IPS DF 4.7 (cell line): Measurements from ENCODE around the gene POM121.
"Not testable (repeated sequence)": the region's sequence is repeated elsewhere in the genome, so short reads cannot be mapped to it uniquely, and the experiment has no call there.

Experiments
- DNase-seq: peaks from one replicate; pipeline ENCODE4 v3.0.0-alpha.2; 2013; ENCODE audit warnings: low spot score; ENCODE audit errors: extremely low read depth

Gene POM121

DNA sequence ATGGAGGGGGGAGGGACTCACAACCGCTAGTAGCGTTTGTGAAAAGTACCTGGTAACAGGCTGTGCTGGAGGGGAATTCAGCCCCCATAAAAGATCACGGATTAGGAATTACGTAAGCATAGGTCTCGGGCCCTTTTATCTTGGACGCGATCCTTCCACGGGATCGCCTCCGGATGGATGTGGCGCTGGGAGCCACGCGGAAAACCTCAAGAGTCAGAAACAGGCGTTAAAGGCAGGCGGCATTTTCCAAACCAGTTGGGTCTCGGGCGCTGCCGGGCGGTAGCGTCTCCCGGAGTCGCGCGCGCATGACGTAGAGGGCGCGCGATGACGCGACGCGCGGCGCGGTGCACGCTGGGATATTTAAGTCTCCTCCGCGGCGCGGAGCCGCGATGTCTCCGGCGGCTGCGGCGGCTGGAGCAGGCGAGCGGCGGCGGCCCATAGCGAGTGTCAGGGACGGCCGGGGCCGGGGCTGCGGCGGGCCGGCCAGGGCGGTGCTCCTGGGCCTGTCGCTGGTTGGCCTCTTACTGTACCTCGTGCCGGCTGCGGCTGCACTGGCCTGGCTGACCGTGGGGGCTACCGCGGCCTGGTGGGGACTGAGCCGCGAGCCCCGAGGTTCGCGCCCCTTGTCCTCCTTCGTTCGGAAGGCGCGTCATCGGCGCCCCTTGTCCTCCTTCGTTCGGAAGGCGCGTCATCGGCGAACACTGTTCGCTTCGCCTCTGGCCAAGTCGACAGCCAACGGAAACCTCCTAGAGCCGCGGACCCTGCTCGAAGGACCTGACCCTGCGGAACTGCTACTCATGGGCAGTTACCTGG is at the start of gene POM121:
Gene POM121 (plus strand): TSS at position 363 of the 813 bp plus-strand sequence. CDS start 27 bp downstream, at position 390.
- no peak for DNase-seq

DNA sequence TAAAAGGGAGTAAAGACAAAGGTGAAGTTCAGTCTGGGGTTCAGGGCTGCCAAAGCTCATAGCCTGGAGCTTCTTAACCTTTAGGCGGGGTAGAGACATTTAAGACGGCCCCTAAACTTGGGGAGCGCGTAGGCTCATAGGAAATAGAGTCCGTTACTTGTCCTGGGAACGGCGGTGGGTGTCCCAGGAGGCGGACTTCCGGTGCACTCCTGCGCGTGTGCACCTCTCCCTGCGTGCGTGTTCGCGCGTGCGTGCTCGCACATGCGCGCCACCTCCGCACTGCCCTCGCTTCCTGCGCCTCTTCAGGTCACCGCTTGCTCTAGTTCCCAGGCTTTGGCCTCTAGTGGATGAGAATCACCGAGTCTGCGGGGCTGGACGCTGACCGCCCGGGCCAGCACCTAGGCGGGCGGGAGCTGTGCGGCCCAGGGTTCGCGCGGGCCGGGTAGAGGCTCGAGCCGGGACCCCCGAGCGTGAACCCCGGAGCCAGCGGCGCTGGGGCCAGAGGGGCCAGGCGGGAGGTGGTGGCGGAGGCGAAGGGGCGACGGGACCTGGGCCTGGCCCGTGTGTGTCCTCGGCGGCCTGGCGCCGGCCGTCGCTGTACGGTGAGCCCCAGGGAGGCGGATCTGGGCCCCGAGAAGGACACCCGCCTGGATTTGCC is 45.7 kb upstream of the POM121 start:
- DNase-seq: peak; percentile 62

GRCh38 chr7:72879737-72880215 is 45.1 kb upstream of the POM121 start:
- DNase-seq: not testable (repeated sequence)

DNA sequence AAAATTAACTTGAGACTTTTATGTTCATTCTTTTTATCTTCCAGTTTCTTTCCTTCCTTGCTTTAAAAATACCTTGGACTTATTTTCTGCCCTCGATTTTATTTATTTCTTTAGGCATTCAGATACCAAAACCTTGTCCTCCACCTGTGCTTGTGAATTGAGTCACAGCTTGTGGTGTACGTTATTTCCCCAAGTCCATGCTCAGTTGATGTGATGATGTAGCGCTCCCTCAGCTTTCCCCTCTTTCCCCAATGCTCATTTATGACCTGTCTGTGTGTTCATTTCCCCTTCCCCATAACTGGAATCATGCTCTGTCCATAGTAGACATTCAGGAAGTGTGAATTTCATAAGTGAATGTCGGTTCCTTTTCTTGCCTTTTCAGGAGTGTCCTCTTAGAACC is 33.1 kb upstream of the POM121 start:
- not testable (repeated sequence) for DNase-seq

DNA sequence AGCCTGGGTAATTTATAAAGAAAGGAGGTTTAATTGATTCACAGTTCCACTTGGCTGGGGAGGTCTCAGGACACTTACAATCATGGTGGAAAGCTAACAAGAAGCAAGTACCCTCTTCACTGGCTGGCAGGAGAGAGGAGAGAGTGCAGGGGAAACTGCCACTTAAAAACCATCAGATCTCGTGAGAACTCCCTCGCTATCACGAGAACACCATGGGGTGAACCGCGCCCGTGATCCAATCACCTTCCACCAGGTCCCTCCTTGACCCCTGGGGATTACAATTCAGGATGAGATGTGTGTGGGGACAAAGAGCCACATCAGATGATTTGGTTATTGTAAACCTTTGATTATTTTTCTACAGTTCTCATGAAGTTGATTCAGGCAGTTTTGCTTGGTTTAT is 20.2 kb upstream of the POM121 start:
- DNase-seq: not testable (repeated sequence)

- not testable (repeated sequence) for DNase-seq
Measured at GRCh38 chr7:72908422-72908821, 16.5 kb upstream of the POM121 start.

DNA sequence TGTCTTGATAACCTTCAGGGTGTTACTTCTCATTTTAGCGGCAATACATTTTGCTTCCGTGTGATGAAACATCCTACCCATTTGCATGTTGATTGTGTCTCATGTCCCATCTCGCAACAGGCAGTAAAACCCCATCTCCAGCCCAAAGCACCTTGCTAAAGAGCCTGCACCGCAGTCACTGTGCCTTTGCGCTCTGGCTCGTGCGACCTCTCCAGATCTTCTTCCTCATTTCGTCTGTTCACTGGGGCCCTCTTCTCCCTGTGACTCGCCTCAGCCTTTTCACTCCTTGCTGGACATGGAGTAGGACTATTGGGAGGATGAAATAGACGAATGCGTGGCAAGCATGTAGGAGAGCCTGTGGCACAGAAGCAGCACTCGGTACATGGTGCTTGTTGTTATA is 13.5 kb upstream of the POM121 start:
- DNase-seq: not testable (repeated sequence)

DNA sequence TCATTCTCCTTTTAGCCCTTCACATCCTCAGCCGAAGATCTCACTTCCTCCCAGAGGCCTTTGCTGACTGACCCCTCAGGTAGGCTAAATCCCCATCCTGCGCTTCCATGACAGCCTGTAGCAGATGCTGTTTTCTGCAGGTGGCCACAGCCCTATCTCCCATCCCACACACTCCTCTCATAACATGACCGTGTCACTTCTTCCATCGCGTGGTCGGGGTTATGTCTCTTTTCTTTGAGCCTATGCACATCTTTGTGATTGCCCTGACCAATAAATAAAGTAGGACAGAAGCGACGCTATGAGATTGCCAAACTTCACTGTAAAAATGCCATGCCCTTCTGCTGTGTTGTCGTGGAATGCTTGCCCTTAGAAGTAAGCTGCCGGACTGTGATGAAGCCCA is 11.1 kb upstream of the POM121 start:
- not testable (repeated sequence) for DNase-seq

GRCh38 chr7:72914756-72915525 is 10.0 kb upstream of the POM121 start:
- DNase-seq: not testable (repeated sequence)

DNA sequence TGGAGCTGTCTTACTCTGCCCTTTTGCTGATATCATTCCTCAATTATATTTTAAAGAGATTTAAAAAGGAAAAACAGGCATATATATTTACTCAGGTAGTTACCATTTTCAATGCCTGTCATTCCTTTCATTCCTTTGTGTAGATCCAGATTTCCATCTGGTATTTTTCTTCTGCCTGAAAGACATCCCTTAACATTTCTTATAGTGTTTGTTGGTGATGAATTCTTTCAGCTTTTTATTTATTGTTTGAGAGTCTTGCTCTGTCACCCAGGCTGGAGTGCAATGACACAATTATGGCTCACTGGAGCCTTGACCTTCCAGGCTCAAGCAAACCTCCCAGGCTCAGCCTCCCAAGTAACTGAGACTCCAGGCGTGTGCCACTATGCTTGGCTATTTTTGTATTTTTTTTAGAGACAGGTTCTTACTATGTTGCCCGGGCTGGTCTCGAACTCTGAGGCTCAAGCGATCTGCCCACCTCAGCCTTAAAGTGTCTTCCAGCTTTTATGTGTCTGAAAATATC is 5.6 kb upstream of the POM121 start:
- no peak for DNase-seq

- no peak for DNase-seq
Measured at GRCh38 chr7:72924386-72924732, 536 bp upstream of the POM121 start.

DNA sequence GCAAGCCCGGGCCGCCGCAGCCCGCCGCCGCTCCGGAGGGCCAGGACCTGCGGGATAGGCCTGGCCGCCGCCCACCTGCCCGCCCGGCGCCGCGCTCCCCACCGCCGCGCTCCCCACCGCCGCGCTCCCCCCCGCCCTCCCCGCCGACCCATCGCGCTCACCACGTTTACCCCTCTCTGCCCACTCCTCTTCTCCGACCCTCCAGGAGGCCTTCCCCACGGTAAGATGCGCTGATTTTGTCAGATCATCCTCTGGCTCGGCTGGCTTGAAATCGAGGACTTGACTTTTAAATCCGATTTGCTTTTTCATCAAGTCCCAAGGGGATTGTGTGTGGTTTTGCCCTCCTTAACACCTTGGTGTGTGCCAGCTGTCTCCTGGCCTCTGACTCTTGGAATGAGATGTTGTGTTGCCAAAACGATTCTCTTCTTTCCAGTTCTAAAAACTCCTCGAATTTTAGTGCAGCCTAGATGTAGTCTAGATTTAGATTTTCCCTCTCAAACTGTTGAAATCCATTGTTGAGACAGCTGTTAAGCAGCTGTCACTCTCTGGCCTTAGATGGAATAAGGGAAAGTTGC is 738 bp downstream of the POM121 start:
- DNase-seq: no peak

DNA sequence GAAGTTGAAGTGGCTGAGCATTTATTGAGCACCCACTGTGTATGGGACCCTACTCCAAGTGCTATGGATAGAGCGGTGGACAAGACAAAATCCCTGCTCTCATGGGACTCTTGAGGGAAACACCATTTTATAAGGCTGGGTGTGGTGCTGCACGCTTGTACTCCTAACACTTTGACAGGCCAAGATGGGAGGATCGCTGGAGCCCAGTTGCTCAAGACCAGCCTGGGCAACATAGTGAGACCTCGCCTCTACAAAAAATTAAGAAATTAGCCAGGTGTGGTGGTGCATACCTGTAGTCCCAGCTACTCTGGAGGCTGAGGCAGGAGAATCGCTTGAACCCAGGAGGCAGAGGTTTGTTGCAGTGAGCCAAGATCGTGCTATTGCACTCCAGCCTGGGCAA is 2.9 kb downstream of the POM121 start:
- DNase-seq: not testable (repeated sequence)

DNA sequence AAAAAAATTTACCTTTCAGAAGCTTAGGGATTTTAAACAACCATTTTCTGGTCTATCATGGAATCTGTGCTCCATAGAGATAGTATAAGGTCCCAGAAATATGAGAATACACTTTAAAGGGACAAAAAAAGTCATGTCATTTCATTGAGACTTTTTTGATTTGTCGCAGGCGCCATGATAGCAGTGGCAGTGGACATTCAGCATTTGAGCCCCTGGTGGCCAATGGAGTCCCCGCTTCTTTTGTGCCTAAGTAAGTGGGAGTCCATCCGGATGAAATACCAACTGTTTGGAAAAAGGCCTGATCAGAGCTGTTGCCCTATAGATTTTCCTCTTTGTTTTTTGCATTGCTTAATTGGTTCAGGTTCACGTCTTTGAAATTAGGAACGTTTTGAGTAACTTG is 3.3 kb downstream of the POM121 start:
- not testable (repeated sequence) for DNase-seq

DNA sequence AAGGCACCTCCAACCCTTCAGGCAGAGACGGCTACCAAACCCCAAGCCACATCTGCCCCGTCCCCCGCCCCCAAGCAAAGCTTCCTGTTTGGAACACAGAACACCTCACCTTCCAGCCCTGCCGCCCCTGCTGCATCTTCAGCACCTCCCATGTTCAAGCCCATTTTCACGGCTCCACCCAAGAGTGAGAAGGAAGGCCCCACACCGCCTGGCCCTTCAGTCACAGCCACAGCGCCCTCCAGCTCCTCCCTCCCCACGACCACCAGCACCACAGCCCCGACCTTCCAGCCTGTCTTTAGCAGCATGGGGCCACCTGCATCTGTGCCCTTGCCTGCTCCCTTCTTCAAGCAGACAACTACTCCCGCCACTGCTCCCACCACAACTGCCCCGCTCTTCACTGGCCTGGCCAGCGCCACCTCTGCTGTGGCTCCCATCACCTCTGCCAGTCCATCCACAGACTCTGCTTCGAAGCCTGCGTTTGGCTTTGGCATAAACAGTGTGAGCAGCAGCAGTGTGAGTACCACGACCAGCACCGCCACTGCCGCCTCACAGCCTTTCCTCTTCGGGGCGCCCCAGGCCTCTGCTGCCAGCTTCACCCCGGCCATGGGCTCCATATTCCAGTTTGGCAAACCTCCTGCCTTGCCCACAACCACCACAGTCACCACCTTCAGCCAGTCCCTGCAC is 17.3 kb downstream of the POM121 start:
- DNase-seq: not testable (repeated sequence)

GRCh38 chr7:72942956-72943355 is 18.1 kb downstream of the POM121 start:
- not testable (repeated sequence) for DNase-seq

DNA sequence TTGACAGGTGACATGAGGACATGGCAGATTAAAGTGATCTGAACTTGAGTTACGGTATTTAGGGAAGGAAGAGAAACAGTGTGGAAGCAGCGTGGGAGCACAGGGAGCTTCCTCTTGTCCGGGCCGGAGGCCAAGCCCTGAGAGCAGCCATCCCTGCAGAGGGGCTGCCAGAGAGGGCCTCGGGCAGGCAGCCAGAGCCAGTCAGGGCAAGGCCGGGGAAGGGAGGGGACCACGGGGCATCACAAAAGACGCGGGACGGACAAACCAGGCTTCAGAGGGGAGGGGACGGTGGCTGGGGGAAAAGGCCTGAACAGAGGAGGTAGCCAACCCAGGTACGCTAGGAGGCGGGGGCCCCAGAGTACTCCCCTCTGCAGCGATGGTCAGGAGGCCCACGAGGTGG is 20.0 kb downstream of the POM121 start:
- not testable (repeated sequence) for DNase-seq

DNA sequence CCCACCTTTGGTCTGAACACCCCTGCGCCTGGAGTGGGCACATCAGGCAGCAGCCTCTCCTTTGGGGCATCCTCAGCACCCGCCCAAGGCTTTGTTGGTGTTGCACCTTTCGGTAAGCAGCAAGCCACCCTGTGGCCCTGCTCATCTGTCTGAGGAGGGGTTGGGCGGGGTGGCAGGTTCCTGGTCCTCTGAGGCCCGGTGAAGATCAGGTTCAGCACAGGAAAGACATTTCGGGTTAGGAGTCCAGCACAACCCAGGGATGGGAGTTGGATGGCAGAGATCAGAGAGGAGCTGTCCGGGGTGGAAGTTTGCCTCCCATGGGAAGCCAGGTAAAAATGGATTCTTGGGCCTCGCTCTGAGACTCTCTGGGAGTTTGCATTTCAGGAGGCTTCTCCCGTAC is 20.7 kb downstream of the POM121 start:
- not testable (repeated sequence) for DNase-seq

- DNase-seq: not testable (repeated sequence)
Measured at GRCh38 chr7:72946130-72946745, 21.3 kb downstream of the POM121 start.

- DNase-seq: not testable (repeated sequence)
Measured at GRCh38 chr7:72948714-72949113, 23.8 kb downstream of the POM121 start.
